Activated B cell treated with CpG ODN at 0.5 μM for 24 hours (primary cell): ENCODE data around the gene TMEM222. TPM values are rescaled to one million over a fixed set of nuclear protein-coding genes. Genes with fewer than 3 reads are reported as not detected.

ENCODE experiments used
- ATAC-seq: fragments of 200-7000 bp; cut with Tn5 transposase; one replicate; pipeline ENCODE4 v1.10.0; 2021; ENCODE audit warnings: low read depth, mild to moderate bottlenecking, moderate library complexity
- CTCF ChIA-PET: fragments of 350-600 bp; sonication (Branson Sonifier 250); formaldehyde crosslinking; loops from one replicate; lab custom pipeline; 2021; ENCODE audit warnings: antibody characterized with exemption; lab: Charles Lee
- POLR2A ChIA-PET: fragments of 350-600 bp; sonication (Branson Sonifier 250); formaldehyde crosslinking; loops from one replicate; lab custom pipeline; 2021; ENCODE audit warnings: antibody characterized with exemption; lab: Charles Lee
- DNase-seq: peaks from one replicate; pipeline ENCODE4 v3.0.0; 2022
- H3K27ac Mint-ChIP-seq: one replicate; pipeline ENCODE4 v1.8.0; 2020; ENCODE audit warnings: mixed read lengths
- H3K27me3 Mint-ChIP-seq: one replicate; pipeline ENCODE4 v1.8.0; 2021; ENCODE audit warnings: mixed read lengths
- H3K36me3 Mint-ChIP-seq: one replicate; pipeline ENCODE4 v1.8.0; 2021; ENCODE audit warnings: low read depth, mixed read lengths
- H3K4me1 Mint-ChIP-seq: one replicate; pipeline ENCODE4 v1.8.0; 2021; ENCODE audit warnings: mixed read lengths
- H3K4me3 Mint-ChIP-seq: one replicate; pipeline ENCODE4 v1.8.0; 2020; ENCODE audit warnings: mild to moderate bottlenecking, mixed read lengths
- H3K9me3 Mint-ChIP-seq: one replicate; pipeline ENCODE4 v1.8.0; 2020; ENCODE audit warnings: mixed read lengths
- CTCF ChIP-seq: fragments of 200-600 bp; IDR thresholded peaks from one replicate; pipeline ENCODE4 v1.8.0; 2022; ENCODE audit warnings: antibody characterized with exemption, mild to moderate bottlenecking
- intact Hi-C: fragments of 100-400 bp; cut with micrococcal nuclease; formaldehyde crosslinking; loops from one replicate; pipeline ENCODE4 v1.15.1; 2024
- total RNA-seq: library from RNA; stranded (reverse); gene quantifications from 2 replicates; pipeline ENCODE4 v1.2.3, GENCODE V29; 2022

Gene TMEM222
- total RNA-seq, 1 donor from 2014 or later: 43.0 TPM

GRCh38 chr1:27296773-27297291 lies 25.1 kb upstream of the TMEM222 start:
- Mint-ChIP-seq H3K36me3 (peaks cover 80% of the 10 kb centered on the region), H3K27ac (no peak overlapping the region), H3K4me3 (no peak overlapping the region), H3K4me1 (peaks cover 3% of the 10 kb centered on the region), H3K9me3 (no peaks in the 10 kb centered on the region), H3K27me3 (no peaks in the 10 kb centered on the region)
- TF ChIP-seq CTCF: no peak
- ChIA-PET POLR2A (interaction anchor here (0.6 to 3.3 kb wide), 3 partner anchors 98 to 375 kb away, joined by 5 to 11 read pairs (median 6); no protein-coding TSS in a partner anchor), CTCF (interaction anchor here (0.7 to 10.7 kb wide), 41 partner anchors 10 to 408 kb away, joined by 3 to 208 read pairs (median 4); partner anchors contain the start of genes AHDC1, CD164L2, GPR3 and IFI6)
- peak; percentile 61 for DNase-seq
- intact Hi-C loops: loop anchor here (1.0 kb wide), 2 partner anchors 98 to 309 kb away; no protein-coding TSS in a partner anchor
- ATAC-seq: peak; percentile 67

DNA sequence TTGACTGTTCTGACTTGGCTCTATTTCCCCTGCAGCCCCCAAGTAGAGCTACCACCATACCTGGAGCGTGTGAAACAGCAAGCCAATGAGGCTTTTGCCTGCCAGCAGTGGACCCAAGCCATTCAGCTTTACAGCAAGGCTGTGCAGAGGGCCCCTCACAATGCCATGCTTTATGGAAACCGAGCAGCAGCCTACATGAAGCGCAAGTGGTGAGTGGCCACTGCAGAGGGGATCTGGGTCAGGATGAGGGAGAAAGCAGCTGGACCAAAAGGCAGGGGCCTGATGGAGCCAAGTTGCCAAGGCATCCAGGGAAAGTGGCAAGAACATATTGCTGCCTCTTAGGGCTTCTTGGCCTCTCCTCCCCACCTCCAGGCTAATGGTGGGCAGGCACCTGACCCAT lies 24.1 kb upstream of the TMEM222 start:
- H3K27me3 Mint-ChIP-seq: no peaks in the 10 kb centered on the region
- H3K27ac Mint-ChIP-seq: no peak overlapping the region
- DNase-seq (no peak), ATAC-seq (no peak)
- H3K36me3 Mint-ChIP-seq: peaks cover 80% of the 10 kb centered on the region
- intact Hi-C loops: no loop called here
- H3K4me1 Mint-ChIP-seq: peaks cover 3% of the 10 kb centered on the region
- no peak for TF ChIP-seq CTCF
- ChIA-PET CTCF (interaction anchor here (0.8 to 10.7 kb wide), 14 partner anchors 9 to 374 kb away, joined by 3 to 208 read pairs (median 12); partner anchors contain the start of genes AHDC1, CD164L2 and GPR3), POLR2A (interaction anchor here (3.3 kb wide), 1 partner anchor 97 kb away, joined by 11 read pairs; no protein-coding TSS in a partner anchor)
- H3K4me3 Mint-ChIP-seq: no peak overlapping the region
- no peaks in the 10 kb centered on the region for H3K9me3 Mint-ChIP-seq

GRCh38 chr1:27298632-27299384 lies 23.2 kb upstream of the TMEM222 start:
- no peak overlapping the region for H3K27ac Mint-ChIP-seq
- POLR2A ChIA-PET: interaction anchor here (0.5 to 3.3 kb wide), 2 partner anchors 96 to 108 kb away, joined by 8 to 11 read pairs; no protein-coding TSS in a partner anchor
- ATAC-seq (no peak), DNase-seq (no peak)
- no peaks in the 10 kb centered on the region for H3K9me3 Mint-ChIP-seq
- peaks cover 83% of the 10 kb centered on the region for H3K36me3 Mint-ChIP-seq
- no peak overlapping the region for H3K4me3 Mint-ChIP-seq
- TF ChIP-seq CTCF: no peak
- H3K4me1 Mint-ChIP-seq: peaks cover 3% of the 10 kb centered on the region
- H3K27me3 Mint-ChIP-seq: no peaks in the 10 kb centered on the region
- CTCF ChIA-PET: interaction anchor here (0.7 to 10.7 kb wide), 11 partner anchors 14 to 375 kb away, joined by 3 to 208 read pairs (median 19); partner anchors contain the start of genes AHDC1, CD164L2 and GPR3
- intact Hi-C loops: no loop called here

DNA sequence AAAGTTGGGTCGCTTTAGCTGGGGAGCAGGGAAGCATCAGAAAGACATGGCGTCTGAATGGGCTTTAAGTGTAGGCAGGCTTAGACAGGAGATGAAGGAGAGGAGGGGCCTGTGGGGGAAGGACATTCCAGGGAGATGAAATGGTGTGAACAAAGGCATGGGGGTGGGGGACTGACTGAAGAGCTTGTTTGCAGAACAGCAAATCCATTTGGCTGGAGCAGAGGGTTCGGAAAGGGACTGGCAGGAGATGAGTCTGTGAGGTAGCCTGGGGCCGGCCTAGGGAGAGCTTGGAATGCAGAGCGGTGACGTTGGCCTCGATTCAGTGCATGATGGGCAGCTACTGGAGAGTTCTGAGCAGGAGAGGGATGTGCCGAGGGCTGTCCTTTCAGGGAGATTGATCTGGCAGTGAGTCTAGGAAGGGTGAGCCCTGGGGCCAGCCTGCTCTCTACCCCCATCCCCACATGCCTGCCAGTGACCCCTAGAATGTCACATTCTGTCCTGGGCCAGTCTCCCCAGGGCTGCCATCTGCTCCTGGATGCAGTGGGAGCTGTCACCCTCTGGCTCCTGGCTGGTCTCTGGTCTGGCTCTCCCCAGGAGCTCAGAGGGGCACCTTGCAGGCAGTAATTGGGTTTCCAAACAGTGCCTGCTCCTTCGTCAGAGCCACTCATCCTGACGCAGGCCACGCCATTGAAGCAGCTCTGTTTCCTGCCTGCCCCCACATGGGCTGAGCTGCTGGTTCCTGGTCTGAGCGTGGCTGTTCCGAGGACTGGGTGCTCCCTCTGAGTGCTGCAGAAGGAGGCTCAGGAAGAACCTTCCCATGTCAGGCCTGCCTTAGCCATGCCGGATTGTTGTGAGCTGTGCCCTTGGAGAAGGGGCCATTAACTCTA lies 22.3 kb upstream of the TMEM222 start:
- intact Hi-C loops: loop anchor here (1.0 kb wide), 1 partner anchor 364 kb away; no protein-coding TSS in a partner anchor
- H3K36me3 Mint-ChIP-seq: peaks cover 82% of the 10 kb centered on the region
- no peak for DNase-seq
- H3K27ac Mint-ChIP-seq: no peak overlapping the region
- no peak for TF ChIP-seq CTCF
- no peaks in the 10 kb centered on the region for H3K9me3 Mint-ChIP-seq
- ATAC-seq: no peak
- no peaks in the 10 kb centered on the region for H3K27me3 Mint-ChIP-seq
- POLR2A ChIA-PET: interaction anchor here (1.3 to 3.3 kb wide), 3 partner anchors 42 to 97 kb away, joined by 3 to 11 read pairs (median 4); partner anchors contain the start of gene SYTL1
- peaks cover 3% of the 10 kb centered on the region for H3K4me1 Mint-ChIP-seq
- no peak overlapping the region for H3K4me3 Mint-ChIP-seq
- CTCF ChIA-PET: interaction anchor here (0.7 to 10.7 kb wide), 17 partner anchors 14 to 372 kb away, joined by 3 to 208 read pairs (median 9); partner anchors contain the start of genes AHDC1, CD164L2, GPR3 and IFI6
